Smooth muscle cell (in vitro differentiated cells): Measurements from ENCODE around the gene COL8A1. TPM values are rescaled to one million over a fixed set of nuclear protein-coding genes. Genes with fewer than 3 reads are reported as not detected.
A peak's percentile ranks its signal among the peaks of the same experiment; 100 is the strongest.
"Not testable (repeated sequence)": the region's sequence is repeated elsewhere in the genome, so short reads cannot be mapped to it uniquely, and the experiment has no call there.

ENCODE experiments used
- DNase-seq: peaks from one replicate; lab custom pipeline; 2025; ENCODE audit not compliant: unreplicated experiment; lab: John Stamatoyannopoulos, UW
- H2AFZ ChIP-seq: fragments of 200-600 bp; sonication (generic); 2 replicates; pipeline ENCODE4 v1.6.0; 2016; ENCODE audit warnings: antibody characterized with exemption, low read depth, mild to moderate bottlenecking
- H3F3A ChIP-seq: fragments of 200-600 bp; sonication (generic); 2 replicates; pipeline ENCODE4 v1.6.0; 2017; ENCODE audit warnings: antibody characterized with exemption, low read depth
- H3K27ac ChIP-seq: fragments of 200-600 bp; sonication (generic); 2 replicates; pipeline ENCODE4 v1.5.1; 2016; ENCODE audit warnings: low read depth, mild to moderate bottlenecking
- H3K27me3 ChIP-seq: fragments of 200-600 bp; sonication (generic); 2 replicates; pipeline ENCODE4 v1.6.1; 2016; ENCODE audit warnings: low read depth, mild to moderate bottlenecking
- H3K36me3 ChIP-seq: fragments of 200-600 bp; sonication (generic); 2 replicates; pipeline ENCODE4 v1.5.1; 2016; ENCODE audit warnings: low read depth
- H3K4me1 ChIP-seq: fragments of 200-600 bp; sonication (generic); 2 replicates; pipeline ENCODE4 v1.5.1; 2016; ENCODE audit warnings: low read depth
- H3K4me2 ChIP-seq: fragments of 200-600 bp; sonication (generic); 2 replicates; pipeline ENCODE4 v1.6.0; 2016; ENCODE audit warnings: mild to moderate bottlenecking
- H3K4me3 ChIP-seq: fragments of 200-600 bp; sonication (generic); 2 replicates; pipeline ENCODE4 v1.5.1; 2016; ENCODE audit warnings: mild to moderate bottlenecking
- H3K79me2 ChIP-seq: fragments of 200-600 bp; sonication (generic); 2 replicates; pipeline ENCODE4 v1.6.0; 2016; ENCODE audit warnings: low read depth, mild to moderate bottlenecking
- H3K9ac ChIP-seq: fragments of 200-600 bp; sonication (generic); 2 replicates; pipeline ENCODE4 v1.6.0; 2016; ENCODE audit warnings: low read depth
- H3K9me3 ChIP-seq: fragments of 200-600 bp; sonication (generic); replicated peaks from 2 replicates; pipeline ENCODE4 v1.5.1; 2016; ENCODE audit warnings: low read depth
- H4K20me1 ChIP-seq: fragments of 200-600 bp; sonication (generic); 2 replicates; pipeline ENCODE4 v1.6.0; 2016; ENCODE audit warnings: low read depth
- CTCF ChIP-seq: fragments of 200-600 bp; sonication (generic); IDR thresholded peaks from 2 replicates; pipeline ENCODE4 v1.5.1; 2017; ENCODE audit warnings: borderline replicate concordance, mild to moderate bottlenecking, antibody characterized with exemption; ENCODE audit not compliant: insufficient read depth, poor library complexity, severe bottlenecking
- whole genome bisulfite sequencing: methylation state at CpG from one replicate; pipeline ENCODE4 v1.1.7; 2016; ENCODE audit warnings: low lambda C conversion rate; 5-methylcytosine and 5-hydroxymethylcytosine counted together
- polyA plus RNA-seq: library from polyadenylated mRNA; unstranded; fragments of >200 nt; fragmentation: Nextera tagmentation; extraction: Ambion mirVana; gene quantifications from 2 replicates; pipeline ENCODE4 v1.2.1, GENCODE V29; 2016
- total RNA-seq: library from RNA; depleted of rRNA; stranded (reverse); fragments of >200 nt; gene quantifications from 2 replicates; pipeline ENCODE4 v1.2.3, GENCODE V29; 2014

COL8A1 gene
- total and polyA plus RNA-seq, 2 experiments from 2014 or later, result 7.9 to 8.2 TPM

GRCh38 chr3:99839613-99840012, 201.2 kb downstream of the COL8A1 start:
- H2AFZ ChIP-seq, result no peak overlapping the region
- DNase-seq, result no peak
- no peak overlapping the region for H3K27ac ChIP-seq
- H3K36me3 ChIP-seq, result no peaks in the 10 kb centered on the region
- H3K4me1 ChIP-seq, result peaks cover 9% of the 10 kb centered on the region
- H3K9ac ChIP-seq, result no peak overlapping the region
- H3K4me2 ChIP-seq, result no peak overlapping the region
- TF ChIP-seq CTCF, result no peak
- peaks cover 5% of the 10 kb centered on the region for H3F3A ChIP-seq
- H4K20me1 ChIP-seq, result no peaks in the 10 kb centered on the region
- H3K4me3 ChIP-seq, result no peak overlapping the region
- H3K27me3 ChIP-seq, result no peaks in the 10 kb centered on the region
- peaks cover 23% of the 10 kb centered on the region for H3K79me2 ChIP-seq
- 89% methylated on average over 1 of the region's 1 CpG for WGBS
- no peaks in the 10 kb centered on the region for H3K9me3 ChIP-seq

DNA sequence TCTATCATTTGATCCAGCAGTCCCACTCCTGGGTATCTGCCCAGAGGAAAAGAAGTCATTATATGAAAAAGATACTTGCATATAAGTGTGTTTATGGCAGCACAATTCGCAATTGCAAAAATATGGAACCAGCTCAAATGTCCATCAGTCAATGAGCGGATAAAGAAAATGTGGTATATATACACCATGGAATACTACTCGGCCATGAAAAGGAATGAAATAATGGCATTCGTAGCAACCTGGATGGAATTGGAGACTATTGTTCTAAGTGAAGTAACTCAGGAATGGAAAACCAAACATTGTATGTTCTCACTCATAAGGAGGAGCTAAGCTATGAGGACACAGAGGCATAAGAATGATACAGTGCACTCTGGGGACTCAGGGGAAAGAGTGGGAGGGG, 203.6 kb downstream of the COL8A1 start:
- H3K27me3 ChIP-seq, DNase-seq, H3K36me3 ChIP-seq, H2AFZ ChIP-seq, H3K9ac ChIP-seq, H4K20me1 ChIP-seq, H3K27ac ChIP-seq, H3K4me2 ChIP-seq, H3K4me3 ChIP-seq, H3K9me3 ChIP-seq: not testable (repeated sequence)
- WGBS, result 97% methylated on average over 4 of the region's 4 CpGs
- H3F3A ChIP-seq, result peaks cover 26% of the 10 kb centered on the region
- peaks cover 19% of the 10 kb centered on the region for H3K4me1 ChIP-seq
- peaks cover 12% of the 10 kb centered on the region for H3K79me2 ChIP-seq

DNA sequence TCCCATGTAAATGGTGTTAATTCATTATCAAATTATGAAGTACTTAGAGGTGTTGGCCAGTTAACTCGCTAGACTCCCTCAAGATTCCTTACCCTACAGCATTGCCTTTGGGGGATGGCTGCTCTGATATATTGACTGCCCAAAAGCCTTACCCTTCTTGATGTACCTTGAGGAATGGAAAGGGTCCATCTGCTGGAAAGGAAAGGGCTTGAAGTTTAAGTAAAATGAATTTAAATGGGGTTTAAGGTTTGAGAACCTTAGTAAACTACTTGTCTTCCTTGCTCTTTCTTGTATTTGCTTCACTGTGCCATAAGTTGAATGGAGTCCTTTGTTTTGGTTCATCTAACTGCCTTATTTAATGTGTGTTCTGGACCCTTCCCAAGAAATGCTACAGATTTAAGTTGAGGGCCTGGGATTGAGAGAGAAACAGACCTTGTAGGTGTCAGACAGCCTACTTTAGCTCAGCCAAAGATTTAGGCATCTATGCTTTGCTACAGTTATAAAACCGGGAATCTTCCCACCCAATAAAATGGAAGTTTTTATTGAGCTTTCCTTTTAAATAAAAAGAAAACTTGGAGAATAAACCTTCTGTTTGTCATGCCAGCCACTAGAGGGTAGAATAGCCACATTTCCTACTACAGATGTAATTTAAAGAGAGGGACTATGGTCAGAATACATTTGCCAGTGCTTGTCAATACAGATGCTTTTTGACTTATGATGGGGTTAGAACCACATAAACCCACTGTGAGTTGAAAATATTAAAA, 204.6 kb downstream of the COL8A1 start:
- no peaks in the 10 kb centered on the region for H3K27me3 ChIP-seq
- peaks cover 36% of the 10 kb centered on the region for H3F3A ChIP-seq
- H3K36me3 ChIP-seq, result no peaks in the 10 kb centered on the region
- no peak for DNase-seq
- no peak overlapping the region for H3K9ac ChIP-seq
- peaks cover 22% of the 10 kb centered on the region for H3K4me1 ChIP-seq
- H3K9me3 ChIP-seq, result no peaks in the 10 kb centered on the region
- H3K4me3 ChIP-seq, result no peak overlapping the region
- peaks cover 12% of the 10 kb centered on the region for H3K79me2 ChIP-seq
- H3K27ac ChIP-seq, result peak overlapping the region; percentile 95
- TF ChIP-seq CTCF, result peak; percentile 81
- 34% methylated on average over 2 of the region's 2 CpGs for WGBS
- peaks cover 2% of the 10 kb centered on the region for H4K20me1 ChIP-seq
- no peak overlapping the region for H2AFZ ChIP-seq
- peak overlapping the region; percentile 16 for H3K4me2 ChIP-seq

DNA sequence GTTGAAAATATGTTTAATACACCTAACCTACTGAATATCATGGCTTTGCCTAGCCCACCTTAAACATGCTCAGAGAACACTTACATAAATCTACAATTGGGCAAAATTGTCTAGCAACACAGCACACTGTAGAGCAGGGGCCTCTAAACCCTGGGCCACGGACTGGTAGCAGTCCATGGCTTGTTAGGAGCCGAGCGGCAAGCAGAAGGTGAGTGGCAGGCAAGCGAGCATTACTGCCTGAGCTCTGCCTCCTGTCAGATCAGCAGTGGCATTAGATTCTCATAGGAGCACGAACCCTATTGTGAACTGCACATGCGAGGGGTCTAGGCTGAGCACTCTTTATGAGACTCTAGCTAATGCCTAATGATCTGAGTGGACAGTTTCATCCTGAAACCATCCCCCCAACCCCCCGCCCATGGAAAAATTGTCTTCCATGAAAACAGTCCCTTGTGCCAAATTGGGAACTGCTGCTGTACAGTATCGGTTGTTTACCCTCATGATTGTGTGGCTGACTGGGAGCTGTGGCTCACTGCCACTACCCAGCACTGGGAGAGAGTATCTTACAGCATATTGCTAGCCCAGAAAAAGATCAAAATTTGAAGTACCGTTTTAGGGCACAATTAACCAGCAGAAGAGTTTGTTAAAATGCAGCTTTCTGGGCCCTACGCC, 205.3 kb downstream of the COL8A1 start:
- no peak overlapping the region for H2AFZ ChIP-seq
- H3K9ac ChIP-seq, result peak overlapping the region; percentile 23
- 54% methylated on average over 10 of the region's 10 CpGs for WGBS
- H3K79me2 ChIP-seq, result peaks cover 17% of the 10 kb centered on the region
- H3K4me3 ChIP-seq, result no peak overlapping the region
- H3F3A ChIP-seq, result peaks cover 43% of the 10 kb centered on the region
- peaks cover 22% of the 10 kb centered on the region for H3K4me1 ChIP-seq
- no peaks in the 10 kb centered on the region for H3K36me3 ChIP-seq
- no peak for TF ChIP-seq CTCF
- peak overlapping the region; percentile 16 for H3K4me2 ChIP-seq
- H3K9me3 ChIP-seq, result no peaks in the 10 kb centered on the region
- DNase-seq, result no peak
- peaks cover 6% of the 10 kb centered on the region for H4K20me1 ChIP-seq
- peak overlapping the region; percentile 95 for H3K27ac ChIP-seq
- H3K27me3 ChIP-seq, result no peaks in the 10 kb centered on the region
